HUDEP-2 (cell line): ENCODE measurements around the gene HES5.
A peak's percentile ranks its signal among the peaks of the same experiment; 100 is the strongest.

Experiments used
- DNase-seq, 76 experiments: peaks; one replicate each; lab custom pipeline; 2025; ENCODE audit not compliant: unreplicated experiment in 76 of 76; lab: John Stamatoyannopoulos, UW

The HES5 gene

GRCh38 chr1:2483026-2483425 lies 47.0 kb downstream of the HES5 start:
- DNase-seq: peak in 5 of 76 experiments; percentile 9 to 64 (median 36)

GRCh38 chr1:2482588-2482987 lies 47.5 kb downstream of the HES5 start:
- DNase-seq: peak in 2 of 76 experiments; percentile 15 to 26

GRCh38 chr1:2481885-2482284 lies 48.2 kb downstream of the HES5 start:
- DNase-seq: peak in 40 of 76 experiments; percentile 8 to 90 (median 46)

GRCh38 chr1:2480986-2481364 lies 49.1 kb downstream of the HES5 start:
- no peak for DNase-seq

- DNase-seq: no peak
Measured at GRCh38 chr1:2480236-2480985, 49.7 kb downstream of the HES5 start.

- no peak for DNase-seq
Measured at GRCh38 chr1:2479618-2480017, 50.4 kb downstream of the HES5 start.

DNA sequence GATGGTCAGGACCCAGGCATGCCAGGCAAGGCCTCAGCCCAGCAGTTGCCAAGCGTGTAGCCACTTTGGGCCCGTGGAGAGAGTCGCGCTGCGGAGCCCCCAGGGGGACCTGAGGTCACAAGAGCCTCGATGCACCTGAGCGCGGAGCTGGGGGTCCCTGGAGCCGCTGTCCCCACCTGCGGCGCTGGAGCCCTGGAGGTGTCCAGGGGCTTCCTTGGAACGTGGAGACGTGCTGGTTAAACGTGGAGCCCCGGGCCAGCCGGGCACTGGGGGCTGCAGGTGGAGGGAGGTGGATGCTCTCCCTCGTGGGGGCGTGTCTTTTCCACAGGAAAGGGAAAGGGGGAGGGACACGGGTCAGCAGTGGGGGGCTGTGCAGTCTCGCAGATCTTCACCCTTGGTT lies 50.9 kb downstream of the HES5 start:
- DNase-seq: no peak
